Bronchial epithelial cell (primary cell): ENCODE measurements around the gene POLR2A. TPM values are rescaled to one million over a fixed set of nuclear protein-coding genes. Genes with fewer than 3 reads are reported as not detected.

Source experiments
- DNase-seq: peaks from one replicate; pipeline ENCODE4 v3.0.0-alpha.2; 2010; ENCODE audit warnings: low read depth
- FAIRE-seq: peaks from 2 replicates; lab custom pipeline; 2011; peaks lifted over from hg19 to GRCh38; lab: Jason Lieb, UNC
- H3K27me3 ChIP-seq: 2 replicates; pipeline ENCODE4 v1.5.1; 2011; ENCODE audit warnings: low read length; ENCODE audit not compliant: control insufficient read depth, insufficient read depth
- H3K36me3 ChIP-seq: 2 replicates; pipeline ENCODE4 v1.5.1; 2011; ENCODE audit warnings: low read length; ENCODE audit not compliant: control insufficient read depth, insufficient read depth
- H3K4me3 ChIP-seq: 2 replicates; pipeline ENCODE4 v1.5.1; 2011; ENCODE audit warnings: mild to moderate bottlenecking, low read depth, low read length, control low read depth
- CTCF ChIP-seq: IDR thresholded peaks from 2 replicates; pipeline ENCODE4 v1.5.1; 2011; ENCODE audit warnings: mild to moderate bottlenecking, moderate library complexity, low read length, control low read depth, inconsistent platforms; ENCODE audit not compliant: insufficient read depth, severe bottlenecking
- total RNA-seq: library from RNA; depleted of rRNA; stranded (reverse); fragments of >200 nt; gene quantifications from 2 replicates; pipeline ENCODE4 v1.2.1, GENCODE V29; 2014

POLR2A gene
- total RNA-seq, 1 donor from 2014 or later, result 38.4 TPM

GRCh38 chr17:7459961-7460545 is 24.1 kb upstream of the POLR2A start:
- Histone ChIP-seq H3K4me3 (no peak overlapping the region), H3K36me3 (peaks cover 10% of the 10 kb centered on the region), H3K27me3 (no peaks in the 10 kb centered on the region)
- DNase-seq, result no peak
- FAIRE-seq, result no peak
- TF ChIP-seq CTCF, result no peak

GRCh38 chr17:7460850-7461660 is 23.1 kb upstream of the POLR2A start:
- no peak for TF ChIP-seq CTCF
- Histone ChIP-seq H3K4me3 (no peak overlapping the region), H3K27me3 (no peaks in the 10 kb centered on the region), H3K36me3 (peaks cover 13% of the 10 kb centered on the region)
- DNase-seq, result no peak
- FAIRE-seq, result no peak

- FAIRE-seq, result no peak
These were observed 21.4 kb upstream of the POLR2A start for GRCh38 chr17:7462474-7463371.

GRCh38 chr17:7463372-7463846 is 20.8 kb upstream of the POLR2A start:
- FAIRE-seq, result no peak
- Histone ChIP-seq H3K27me3 (no peaks in the 10 kb centered on the region), H3K36me3 (peaks cover 21% of the 10 kb centered on the region), H3K4me3 (no peak overlapping the region)
- TF ChIP-seq CTCF, result no peak
- no peak for DNase-seq

More at GRCh38 chr17:7462474-7463371, 21.4 kb upstream of the POLR2A start:
- no peak overlapping the region for H3K4me3 ChIP-seq
- no peak for TF ChIP-seq CTCF
- no peaks in the 10 kb centered on the region for H3K27me3 ChIP-seq
- H3K36me3 ChIP-seq, result peaks cover 21% of the 10 kb centered on the region
- no peak for DNase-seq

- DNase-seq, result no peak
- H3K36me3 ChIP-seq, result peaks cover 21% of the 10 kb centered on the region
- H3K27me3 ChIP-seq, result no peaks in the 10 kb centered on the region
- no peak overlapping the region for H3K4me3 ChIP-seq
- no peak for FAIRE-seq
- TF ChIP-seq CTCF, result no peak
These were observed 20.1 kb upstream of the POLR2A start for GRCh38 chr17:7464081-7464480.
